Parathyroid adenoma (tissue), 2 donors: Measurements from ENCODE around the gene C1QBP.

Experiments
- H2AFZ ChIP-seq: fragments of 300-600 bp; sonication (generic); one replicate; pipeline ENCODE4 v1.7.0; 2017; ENCODE audit warnings: antibody characterized with exemption, mild to moderate bottlenecking
- H3K27ac ChIP-seq: fragments of 300-600 bp; sonication (generic); one replicate; pipeline ENCODE4 v1.7.0; 2017
- H3K27me3 ChIP-seq: fragments of 300-600 bp; sonication (generic); one replicate; pipeline ENCODE4 v1.7.0; 2017; ENCODE audit warnings: low read length; ENCODE audit not compliant: control insufficient read depth, insufficient read depth
- H3K36me3 ChIP-seq: fragments of 300-600 bp; sonication (generic); one replicate; pipeline ENCODE4 v1.7.0; 2017; ENCODE audit warnings: low read length; ENCODE audit not compliant: control insufficient read depth, insufficient read depth
- H3K4me1 ChIP-seq: fragments of 300-600 bp; sonication (generic); one replicate; pipeline ENCODE4 v1.7.0; 2017; ENCODE audit warnings: control low read depth
- H3K4me2 ChIP-seq: fragments of 300-600 bp; sonication (generic); one replicate; pipeline ENCODE4 v1.7.0; 2017; ENCODE audit warnings: low read length
- H3K4me3 ChIP-seq: fragments of 300-600 bp; sonication (generic); one replicate; pipeline ENCODE4 v1.7.0; 2017; ENCODE audit warnings: low read depth, low read length
- H3K79me2 ChIP-seq: fragments of 300-600 bp; sonication (generic); one replicate; pipeline ENCODE4 v1.7.0; 2017; ENCODE audit warnings: control low read depth
- H3K9ac ChIP-seq: fragments of 300-600 bp; sonication (generic); one replicate; pipeline ENCODE4 v1.7.0; 2017; ENCODE audit warnings: mild to moderate bottlenecking
- H3K9me3 ChIP-seq: fragments of 300-600 bp; sonication (generic); one replicate; pipeline ENCODE4 v1.7.0; 2017; ENCODE audit warnings: low read length; ENCODE audit not compliant: control insufficient read depth
- TF ChIP-seq, protein P1 (sequence below): fragments of 300-600 bp; sonication (generic); IDR thresholded peaks from one replicate; pipeline ENCODE4 v1.7.0; 2017; ENCODE audit warnings: antibody characterized with exemption, mild to moderate bottlenecking
- donor health status: primary hyperparathyroidism.

Gene C1QBP

DNA sequence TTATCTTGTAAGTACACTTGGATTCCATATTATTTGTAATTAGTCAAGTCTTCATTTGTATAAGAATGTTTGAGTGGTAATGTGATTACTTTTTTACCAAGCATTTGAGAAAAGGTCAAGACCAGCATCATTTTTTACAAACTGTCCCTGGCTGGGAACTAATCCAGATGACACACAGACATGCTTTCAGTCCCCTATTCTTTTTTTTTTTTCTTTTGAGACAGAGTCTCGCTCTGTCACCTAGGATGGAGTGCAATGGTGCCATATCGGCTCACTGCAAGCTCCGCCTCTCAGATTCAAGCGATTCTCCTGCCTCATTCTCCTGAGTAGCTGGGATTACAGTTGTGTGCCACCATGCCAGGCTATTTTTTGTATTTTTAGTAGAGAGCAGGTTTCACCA, 42.5 kb upstream of the C1QBP start:
- no peaks in the 10 kb centered on the region for H3K27me3 ChIP-seq
- H3K4me3 ChIP-seq = no peak overlapping the region
- H2AFZ ChIP-seq = no peak overlapping the region
- no peaks in the 10 kb centered on the region for H3K36me3 ChIP-seq
- H3K4me1 ChIP-seq = no peaks in the 10 kb centered on the region
- H3K9ac ChIP-seq = no peak overlapping the region
- H3K79me2 ChIP-seq = peaks cover 8% of the 10 kb centered on the region
- H3K4me2 ChIP-seq = no peak overlapping the region
- H3K27ac ChIP-seq = no peak overlapping the region
- TF ChIP-seq, protein P1, sequence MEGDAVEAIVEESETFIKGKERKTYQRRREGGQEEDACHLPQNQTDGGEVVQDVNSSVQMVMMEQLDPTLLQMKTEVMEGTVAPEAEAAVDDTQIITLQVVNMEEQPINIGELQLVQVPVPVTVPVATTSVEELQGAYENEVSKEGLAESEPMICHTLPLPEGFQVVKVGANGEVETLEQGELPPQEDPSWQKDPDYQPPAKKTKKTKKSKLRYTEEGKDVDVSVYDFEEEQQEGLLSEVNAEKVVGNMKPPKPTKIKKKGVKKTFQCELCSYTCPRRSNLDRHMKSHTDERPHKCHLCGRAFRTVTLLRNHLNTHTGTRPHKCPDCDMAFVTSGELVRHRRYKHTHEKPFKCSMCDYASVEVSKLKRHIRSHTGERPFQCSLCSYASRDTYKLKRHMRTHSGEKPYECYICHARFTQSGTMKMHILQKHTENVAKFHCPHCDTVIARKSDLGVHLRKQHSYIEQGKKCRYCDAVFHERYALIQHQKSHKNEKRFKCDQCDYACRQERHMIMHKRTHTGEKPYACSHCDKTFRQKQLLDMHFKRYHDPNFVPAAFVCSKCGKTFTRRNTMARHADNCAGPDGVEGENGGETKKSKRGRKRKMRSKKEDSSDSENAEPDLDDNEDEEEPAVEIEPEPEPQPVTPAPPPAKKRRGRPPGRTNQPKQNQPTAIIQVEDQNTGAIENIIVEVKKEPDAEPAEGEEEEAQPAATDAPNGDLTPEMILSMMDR = no peak
- H3K9me3 ChIP-seq = no peaks in the 10 kb centered on the region

DNA sequence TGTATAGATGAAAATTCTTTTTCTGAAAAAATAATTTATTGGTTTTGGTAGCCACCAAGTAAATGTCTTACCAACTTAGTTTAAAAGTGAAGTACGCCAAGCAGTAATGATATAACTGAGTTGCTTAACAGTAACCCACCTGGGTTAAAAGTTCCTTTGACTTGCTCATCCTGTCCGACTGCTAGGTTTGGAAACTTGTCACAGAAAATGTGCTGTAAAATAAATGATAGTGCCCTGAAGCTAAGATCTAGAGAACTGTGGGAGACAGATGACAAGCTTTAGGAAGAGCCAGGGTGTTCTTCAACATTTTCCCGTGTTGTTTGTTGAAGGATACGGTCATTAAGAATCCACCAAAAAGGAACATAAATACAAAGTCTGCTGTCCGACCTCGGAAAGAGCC, 42.0 kb upstream of the C1QBP start:
- H3K4me1 ChIP-seq = no peaks in the 10 kb centered on the region
- H3K36me3 ChIP-seq = no peaks in the 10 kb centered on the region
- no peak overlapping the region for H3K27ac ChIP-seq
- TF ChIP-seq, protein P1 = no peak
- H3K9ac ChIP-seq = no peak overlapping the region
- H3K9me3 ChIP-seq = no peaks in the 10 kb centered on the region
- no peak overlapping the region for H2AFZ ChIP-seq
- H3K79me2 ChIP-seq = peaks cover 8% of the 10 kb centered on the region
- no peaks in the 10 kb centered on the region for H3K27me3 ChIP-seq
- H3K4me3 ChIP-seq = no peak overlapping the region
- no peak overlapping the region for H3K4me2 ChIP-seq

DNA sequence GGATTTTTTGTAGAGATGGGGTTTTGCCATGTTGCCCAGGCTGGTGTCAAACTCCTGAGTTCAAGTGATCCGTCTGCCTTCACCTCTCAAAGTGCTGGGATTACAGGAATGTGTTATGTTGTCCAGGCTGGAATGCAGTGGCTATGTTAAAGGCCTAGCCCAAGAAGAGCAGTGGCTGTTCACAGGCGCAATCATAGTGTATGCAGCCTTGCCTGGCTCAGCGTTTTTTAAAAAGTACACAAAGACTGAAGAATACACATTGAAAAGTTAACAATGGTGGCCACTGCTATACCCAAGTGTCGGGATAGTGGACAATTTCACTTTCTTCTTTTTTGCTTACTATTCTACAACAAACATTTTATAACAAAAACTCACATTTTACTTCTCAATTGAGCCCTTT, 40.0 kb upstream of the C1QBP start:
- Histone ChIP-seq H3K9ac (no peak overlapping the region), H3K27ac (no peak overlapping the region), H3K9me3 (no peaks in the 10 kb centered on the region), H3K36me3 (no peaks in the 10 kb centered on the region), H2AFZ (no peak overlapping the region), H3K4me1 (no peaks in the 10 kb centered on the region), H3K4me2 (no peak overlapping the region), H3K4me3 (no peak overlapping the region), H3K27me3 (no peaks in the 10 kb centered on the region), H3K79me2 (peaks cover 6% of the 10 kb centered on the region)
- TF ChIP-seq, protein P1 = no peak

DNA sequence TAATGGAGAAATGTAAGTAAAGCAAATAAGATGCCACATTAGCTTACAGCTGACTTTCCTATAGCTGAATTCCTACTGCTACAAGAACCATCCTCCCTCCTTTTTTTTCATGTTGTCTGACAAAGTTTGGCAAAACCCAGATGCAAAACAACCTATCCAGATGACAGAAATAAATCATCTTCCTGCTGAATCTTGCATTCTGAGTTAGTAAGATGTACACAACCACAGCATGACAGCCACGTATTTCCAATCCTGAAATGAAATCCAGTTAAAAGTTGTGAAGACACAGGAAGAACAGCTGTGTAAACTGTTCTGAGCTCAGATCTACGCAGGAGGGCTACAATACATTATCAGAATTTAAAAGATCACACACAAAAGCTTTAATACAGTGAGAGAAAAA, 35.0 kb upstream of the C1QBP start:
- no peaks in the 10 kb centered on the region for H3K36me3 ChIP-seq
- H3K4me2 ChIP-seq = no peak overlapping the region
- no peak overlapping the region for H3K4me3 ChIP-seq
- no peak overlapping the region for H2AFZ ChIP-seq
- peaks cover 3% of the 10 kb centered on the region for H3K79me2 ChIP-seq
- TF ChIP-seq, protein P1 = no peak
- no peak overlapping the region for H3K27ac ChIP-seq
- H3K4me1 ChIP-seq = no peaks in the 10 kb centered on the region
- no peaks in the 10 kb centered on the region for H3K27me3 ChIP-seq
- H3K9me3 ChIP-seq = no peaks in the 10 kb centered on the region
- H3K9ac ChIP-seq = no peak overlapping the region

DNA sequence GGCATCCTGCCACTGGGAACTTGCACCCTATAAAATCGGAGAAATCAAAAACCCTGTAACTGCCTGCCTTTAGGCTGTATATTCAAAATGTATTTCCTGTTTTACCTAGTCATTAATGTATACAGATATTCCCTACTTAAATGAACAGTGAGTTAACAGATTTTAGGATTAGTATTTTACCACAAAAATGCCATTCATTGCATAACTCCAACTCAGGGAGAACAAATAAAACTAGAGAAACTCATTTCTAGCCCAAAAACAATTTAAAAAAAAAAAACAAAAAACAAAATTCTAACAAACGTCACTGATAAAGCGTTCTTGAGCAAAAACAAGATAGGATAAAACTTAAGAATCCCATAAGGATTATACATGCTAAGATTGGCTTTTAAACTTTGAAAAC, 33.6 kb upstream of the C1QBP start:
- no peak overlapping the region for H2AFZ ChIP-seq
- no peak overlapping the region for H3K4me2 ChIP-seq
- H3K27ac ChIP-seq = no peak overlapping the region
- peaks cover 11% of the 10 kb centered on the region for H3K79me2 ChIP-seq
- TF ChIP-seq, protein P1 = no peak
- no peaks in the 10 kb centered on the region for H3K36me3 ChIP-seq
- no peak overlapping the region for H3K4me3 ChIP-seq
- no peaks in the 10 kb centered on the region for H3K9me3 ChIP-seq
- H3K27me3 ChIP-seq = no peaks in the 10 kb centered on the region
- no peak overlapping the region for H3K9ac ChIP-seq
- H3K4me1 ChIP-seq = no peaks in the 10 kb centered on the region
